Right kidney (tissue), 1 donor: ENCODE data around the gene MACROD1.

Source experiments
- DNase-seq: peaks from one replicate; pipeline ENCODE4 v3.0.0-alpha.2; 2016

The MACROD1 gene

GRCh38 chr11:64072871-64073270, 93.0 kb downstream of the MACROD1 start:
- no peak for DNase-seq

DNA sequence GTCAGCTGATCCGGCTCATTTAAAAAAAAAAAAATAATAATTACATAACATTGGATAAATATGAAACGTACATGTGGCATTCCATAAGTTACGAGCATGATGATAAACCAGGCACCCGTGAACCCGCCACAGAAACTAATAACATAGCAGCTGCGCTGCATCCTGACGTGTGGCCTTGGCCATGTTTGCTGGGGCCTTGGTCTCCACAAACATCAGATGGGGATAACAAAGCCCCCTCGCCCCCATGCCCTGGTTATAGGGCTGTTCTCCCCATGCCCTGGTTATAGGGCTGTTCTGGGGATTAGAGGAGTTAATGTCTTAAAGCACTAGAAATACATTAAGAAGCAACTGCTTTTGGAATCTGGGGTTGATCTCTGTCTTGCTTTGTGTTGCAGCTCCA, 93.5 kb downstream of the MACROD1 start:
- DNase-seq = no peak

GRCh38 chr11:64071849-64072248, 94.1 kb downstream of the MACROD1 start:
- DNase-seq = no peak

DNA sequence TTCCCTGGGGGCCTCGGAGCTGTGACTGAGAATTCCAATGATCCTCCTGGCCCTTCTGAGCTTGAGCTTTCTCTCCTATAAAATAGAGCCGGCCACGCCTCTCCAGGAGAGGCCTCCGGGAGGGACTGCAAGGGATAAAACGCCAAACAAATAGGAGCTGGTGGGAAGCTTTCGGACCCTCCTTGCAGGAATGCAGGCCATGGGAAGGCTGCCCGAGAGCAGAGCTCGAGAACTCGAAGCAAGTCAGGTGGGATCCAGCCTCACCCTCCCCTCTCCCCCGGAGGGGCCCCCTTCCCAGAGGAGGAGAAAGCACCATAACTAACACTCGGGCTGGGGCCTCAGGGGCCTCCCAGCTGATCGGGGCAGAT, 95.6 kb downstream of the MACROD1 start:
- peak; percentile 50 for DNase-seq

DNA sequence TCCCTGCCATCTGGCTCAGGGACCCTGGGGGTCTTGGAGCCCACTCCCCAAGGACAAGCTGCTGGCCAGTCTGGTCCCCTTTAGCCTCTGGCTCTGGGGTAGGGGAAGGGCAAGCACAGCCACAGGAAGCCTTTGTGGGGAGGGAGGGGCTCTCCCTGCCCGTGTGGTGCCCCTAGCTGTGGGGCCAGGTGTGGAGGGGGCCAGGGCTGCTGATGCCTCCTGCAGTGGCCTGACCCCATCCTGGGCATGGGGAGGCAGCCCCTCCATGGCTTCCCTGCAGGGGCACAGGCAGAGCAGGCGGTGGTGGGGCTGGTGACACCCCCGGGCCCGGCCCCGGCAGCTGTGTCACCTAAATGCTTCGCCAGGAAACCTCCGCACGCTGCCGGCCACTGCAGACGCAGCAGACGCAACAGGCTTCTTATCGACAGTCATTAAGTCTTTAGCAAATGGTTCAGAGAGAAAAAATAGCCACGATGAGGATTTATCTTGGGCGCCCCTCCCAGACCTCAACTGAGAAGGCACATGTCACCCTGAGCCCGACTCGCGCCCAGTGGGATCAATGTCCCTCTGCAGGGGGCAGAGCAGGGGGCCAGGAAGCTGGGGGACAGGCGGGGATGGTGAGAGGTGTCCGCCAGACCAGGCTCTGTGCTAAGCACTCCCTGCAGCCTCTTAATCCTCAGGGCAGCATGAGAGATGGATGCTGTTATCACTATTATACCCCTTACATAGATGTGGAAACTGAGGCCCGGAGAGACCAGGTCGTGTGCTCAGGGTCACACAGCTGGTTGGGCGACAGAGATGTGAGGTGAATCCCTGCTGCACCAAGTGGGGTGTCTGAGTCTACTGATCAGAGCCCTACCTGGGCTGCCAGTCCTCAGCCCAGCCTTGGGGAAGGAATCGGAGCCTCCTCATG, 96.3 kb downstream of the MACROD1 start:
- no peak for DNase-seq

DNA sequence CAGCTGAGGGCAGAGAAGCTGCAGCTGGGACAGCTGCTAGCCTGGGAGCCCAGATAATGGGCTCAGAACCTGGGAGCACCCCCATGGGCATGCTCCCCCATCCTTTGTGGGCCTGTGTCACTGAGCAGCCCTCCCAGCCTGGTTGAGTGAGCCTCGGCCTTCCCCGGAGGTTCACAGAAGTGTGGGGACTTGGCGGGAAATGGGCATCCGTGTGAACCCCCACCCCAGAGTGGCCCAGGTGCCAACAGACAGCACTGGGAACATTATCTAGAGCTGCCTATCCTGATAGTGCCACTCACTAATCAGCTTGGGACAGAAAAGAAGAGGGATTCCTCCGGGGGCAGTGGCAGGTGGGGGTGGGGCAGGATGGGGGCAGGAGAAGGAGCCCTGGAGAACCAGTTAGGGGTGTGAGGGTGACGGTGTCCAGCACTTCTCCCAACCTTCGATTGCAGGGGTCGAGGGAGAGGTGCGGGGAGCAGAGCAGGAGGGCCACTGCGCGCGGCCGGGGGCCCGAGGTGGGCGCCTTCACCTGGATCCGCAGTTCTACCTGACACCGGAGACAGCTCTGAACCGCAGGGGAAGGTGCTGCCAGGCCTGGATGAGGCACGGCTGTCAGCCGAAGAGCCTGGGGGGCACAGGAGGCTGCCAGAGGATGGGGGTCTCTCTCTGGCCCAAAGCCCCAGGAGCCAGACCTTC, 97.1 kb downstream of the MACROD1 start:
- no peak for DNase-seq

GRCh38 chr11:64067230-64067993, 98.5 kb downstream of the MACROD1 start:
- DNase-seq = no peak

DNA sequence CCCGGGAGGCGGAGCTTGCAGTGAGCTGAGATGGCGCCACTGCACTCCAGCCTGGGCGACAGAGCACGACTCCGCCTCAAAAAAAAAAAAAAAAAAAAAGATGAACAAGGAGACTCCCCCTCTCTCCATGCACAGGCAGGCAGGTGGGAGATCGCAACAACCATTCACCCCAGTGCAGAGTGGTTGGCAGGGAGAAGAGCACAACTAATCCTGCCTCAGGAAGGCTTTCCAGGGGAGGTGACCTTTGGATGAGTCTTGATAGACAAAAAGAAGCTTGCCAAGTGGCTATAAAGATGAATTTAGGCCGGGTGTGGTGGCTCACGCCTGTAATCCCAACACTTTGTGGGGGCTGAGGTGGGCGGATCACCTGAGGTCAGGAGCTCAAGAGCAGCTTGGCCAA, 100.2 kb downstream of the MACROD1 start:
- DNase-seq = no peak

DNA sequence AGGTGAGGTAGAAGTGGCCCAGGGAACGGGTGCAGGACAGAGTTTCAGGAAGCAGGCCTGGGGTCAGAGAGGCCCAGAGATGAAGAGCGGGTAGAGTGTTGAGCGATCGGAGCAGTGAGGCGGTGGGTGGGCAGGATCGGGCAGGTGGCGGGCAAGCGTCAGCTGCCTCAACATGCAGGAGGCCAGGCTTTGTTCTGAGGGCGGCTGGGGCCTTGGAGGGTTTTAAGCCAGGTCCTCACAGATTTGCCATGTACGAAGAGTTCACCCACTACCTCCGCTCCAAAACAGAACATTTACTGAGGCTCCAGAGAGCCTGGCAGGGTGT, 100.8 kb downstream of the MACROD1 start:
- no peak for DNase-seq

- no peak for DNase-seq
Measured at GRCh38 chr11:64064374-64065140, 101.4 kb downstream of the MACROD1 start.

- no peak for DNase-seq
Measured at GRCh38 chr11:64063777-64064176, 102.1 kb downstream of the MACROD1 start.

- DNase-seq = no peak
Measured at GRCh38 chr11:64062185-64063039, 103.5 kb downstream of the MACROD1 start.

DNA sequence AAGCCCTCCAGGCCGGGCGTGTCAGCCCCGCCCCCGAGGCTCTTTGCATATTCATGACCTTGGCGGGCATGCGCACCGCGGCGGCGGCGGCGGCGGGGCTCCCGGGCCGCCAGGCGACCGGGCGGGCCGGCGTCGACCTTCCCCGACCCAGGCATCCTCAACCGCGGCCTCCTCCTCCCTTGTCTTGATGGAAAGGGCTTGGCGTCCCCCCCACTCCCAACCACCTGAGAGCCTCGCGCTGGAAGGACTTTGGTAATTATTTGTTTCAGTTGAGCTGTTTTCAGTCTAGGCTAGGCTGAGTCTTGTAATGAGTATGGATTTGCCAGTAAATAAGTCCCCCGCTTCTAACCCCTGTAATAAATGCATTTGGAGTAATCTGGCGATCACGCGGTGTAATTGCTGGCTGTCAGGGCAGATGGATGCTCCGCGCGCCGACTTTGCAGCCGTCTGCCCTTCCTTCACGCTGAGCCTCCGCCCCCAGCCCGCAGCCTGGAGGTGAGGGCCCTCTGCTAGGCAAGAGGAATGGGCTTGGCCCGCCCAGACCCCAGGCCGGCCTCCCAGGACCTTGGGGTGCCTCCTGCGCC, 105.0 kb downstream of the MACROD1 start:
- peak; percentile 61 for DNase-seq

DNA sequence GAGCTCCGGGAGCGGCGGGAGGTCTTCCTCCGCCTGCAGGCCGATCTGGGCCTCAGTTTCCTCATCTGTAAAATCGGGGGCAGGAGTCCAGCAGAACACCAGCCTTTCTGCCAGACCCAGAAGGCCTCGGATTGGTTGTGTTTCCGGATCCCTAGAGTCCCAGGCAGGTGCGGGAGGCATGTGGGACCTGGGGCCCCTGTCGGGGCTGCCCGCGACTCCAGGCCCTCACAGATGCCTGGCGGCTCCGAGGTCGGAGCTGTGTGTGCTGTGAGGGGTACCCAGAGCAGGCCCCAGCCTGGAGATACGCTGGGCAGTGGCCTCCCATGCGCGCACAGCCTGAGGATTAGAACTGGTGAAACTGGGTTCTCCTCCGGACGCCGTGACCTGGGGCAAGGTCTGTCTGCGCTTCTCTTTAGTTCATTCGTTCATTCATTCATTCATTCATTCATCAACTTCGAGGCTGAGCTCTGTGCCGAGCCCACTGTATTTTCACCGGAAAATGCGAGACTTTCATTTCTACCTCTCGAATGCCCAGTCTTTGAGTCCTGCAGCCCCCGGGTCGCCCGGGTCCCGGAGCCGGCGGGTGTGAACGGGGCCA, 105.6 kb downstream of the MACROD1 start:
- no peak for DNase-seq

DNA sequence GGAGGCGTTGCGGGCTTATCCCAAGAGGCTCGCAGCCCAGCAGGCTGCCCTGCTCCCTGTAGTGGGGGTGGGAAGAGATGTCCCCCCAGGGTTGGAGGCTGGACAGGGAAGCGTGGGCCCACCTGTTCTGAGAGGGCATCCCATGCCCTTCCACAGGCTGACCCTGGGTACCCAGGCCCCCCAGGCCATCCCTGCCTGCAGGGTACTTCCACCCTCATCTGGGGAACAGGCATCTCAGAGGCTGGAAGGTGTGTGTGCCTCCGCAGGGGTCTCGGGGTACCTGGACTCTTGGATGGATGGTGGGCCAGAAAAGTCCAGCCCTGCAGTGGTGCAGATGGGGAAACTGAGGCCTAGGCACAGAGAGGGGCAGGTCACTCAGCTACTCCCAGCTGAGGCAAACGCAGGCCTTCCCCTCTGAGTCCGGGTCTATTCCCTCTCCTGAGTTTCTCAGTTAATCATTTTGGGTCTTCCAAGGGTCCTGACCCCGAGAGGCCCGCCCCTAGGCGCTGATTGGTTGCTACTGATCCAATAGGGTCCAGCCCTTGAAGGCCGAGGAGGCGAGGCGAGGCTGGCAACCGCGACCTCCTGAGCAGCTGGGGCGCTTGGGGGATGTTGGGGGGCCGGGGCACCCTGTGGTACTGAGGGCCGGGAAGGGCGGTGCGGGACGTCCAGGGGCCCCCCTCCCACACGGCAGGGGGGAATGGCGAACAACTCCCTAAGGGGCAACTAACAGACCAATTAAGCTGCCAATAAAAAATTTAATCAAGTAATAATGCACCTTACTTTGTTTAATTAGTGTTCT, 106.4 kb downstream of the MACROD1 start:
- DNase-seq = no peak

GRCh38 chr11:64058494-64058893, 107.4 kb downstream of the MACROD1 start:
- no peak for DNase-seq

GRCh38 chr11:64057890-64058289, 108.0 kb downstream of the MACROD1 start:
- DNase-seq = no peak

GRCh38 chr11:64056861-64057260, 109.1 kb downstream of the MACROD1 start:
- no peak for DNase-seq

DNA sequence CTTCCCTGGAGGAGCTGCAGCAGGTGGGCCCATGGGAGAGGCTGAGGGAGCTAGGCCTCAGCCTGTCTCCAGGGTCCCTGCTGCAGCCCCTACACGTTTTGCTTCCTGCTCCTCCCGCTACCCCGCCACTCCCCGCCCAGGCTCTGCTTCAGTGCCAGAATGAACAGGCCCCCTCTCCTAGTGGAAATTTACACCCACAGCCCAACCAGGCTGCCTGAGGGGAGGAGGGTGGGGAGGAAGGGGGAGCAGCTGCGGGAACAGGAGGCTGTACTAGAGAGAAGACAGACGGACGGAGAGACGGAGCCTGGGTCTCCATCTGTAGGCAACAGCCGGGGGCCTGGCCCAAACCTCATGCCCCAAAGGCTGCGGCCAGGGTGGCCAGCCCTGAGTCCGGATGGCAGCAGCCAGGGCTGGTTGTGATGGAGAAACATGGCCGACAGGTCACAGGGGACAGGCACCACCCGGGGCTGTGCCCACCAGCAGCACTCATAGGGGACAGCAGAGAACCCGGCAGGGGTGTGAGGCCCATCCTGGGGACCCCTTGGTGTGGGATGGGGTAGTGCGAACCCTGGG, 109.6 kb downstream of the MACROD1 start:
- no peak for DNase-seq
